ENCODE results near the gene FHIT. TPM values are rescaled to one million over a fixed set of nuclear protein-coding genes. Genes with fewer than 3 reads are reported as not detected.

The FHIT gene
- total and polyA plus RNA-seq, 10 of the 15 experiments (the other 5 are each of a cell fraction or from before 2014, with no cell fraction given) = 4.2 to 14.9 (median 9.4) TPM

GRCh38 chr3:60076331-60076730 is 1174.9 kb downstream of the FHIT start:
- RAD21 ChIA-PET (ENCODE audit: unreplicated experiment) = no interaction called here
- POLR2A ChIA-PET = no interaction called here
- no peak overlapping the region for H3K27ac ChIP-seq (ENCODE audit: control insufficient read depth, insufficient read depth)
- in situ Hi-C loops (cut with MboI) = no loop called here
- no peaks in the 10 kb centered on the region for H3K9me3 ChIP-seq (replicated peaks; ENCODE audit: control insufficient read depth, insufficient read depth, low read length)
- no peak for FAIRE-seq
- no peak overlapping the region for H2AFZ ChIP-seq (ENCODE audit: control insufficient read depth, low read depth, low read length)
- no peaks in the 10 kb centered on the region for H3K27me3 ChIP-seq (replicated peaks in 1 of 2; ENCODE audit: control insufficient read depth in 2 of 2, insufficient read depth in 2 of 2, low read length in 1 of 2)
- 0% methylated on average over 1 of the region's 1 CpG for WGBS (ENCODE audit: insufficient coverage, insufficient replicate concordance, low lambda C conversion rate, missing lambda C conversion rate)
- SMC1A ChIA-PET (ENCODE audit: uncharacterized antibody, unreplicated experiment) = no interaction called here
- BruUV-seq (replicated peaks) = no TSS peak
- no peaks in the 10 kb centered on the region for H3K79me2 ChIP-seq (ENCODE audit: control insufficient read depth, insufficient read depth, low read length)
- H3K4me3 ChIP-seq = no peak overlapping the region
- intact Hi-C loops (cut with micrococcal nuclease; ENCODE audit: unreplicated experiment) = no loop called here
- no peak overlapping the region for H3K4me2 ChIP-seq (ENCODE audit: control insufficient read depth, insufficient read depth)
- peaks cover 5% of the 10 kb centered on the region for H3K4me1 ChIP-seq (ENCODE audit: control insufficient read depth, insufficient read depth, low read length)
- no peaks in the 10 kb centered on the region for H3K36me3 ChIP-seq (ENCODE audit: control insufficient read depth in 2 of 2, insufficient read depth in 2 of 2, low read length in 1 of 2)
- CTCF ChIA-PET = no interaction called here
- no peak overlapping the region for H3K9ac ChIP-seq (ENCODE audit: control insufficient read depth, insufficient read depth, low read length)
- H4K20me1 ChIP-seq (ENCODE audit: control insufficient read depth, insufficient read depth) = no peaks in the 10 kb centered on the region
- ATAC-seq = no peak
- no peak for DNase-seq (ENCODE audit: low read depth, low spot score)
- TF ChIP-seq E2F8 (IDR thresholded peaks at IDR 0.05; ENCODE audit: low read depth, partially characterized antibody) (no peak), E2F4 (IDR thresholded peaks at IDR 0.05; ENCODE audit: low read depth, low read length) (no peak), DPF2 (IDR thresholded peaks at IDR 0.05) (no peak), HSF1 (IDR thresholded peaks at IDR 0.05; ENCODE audit: low read depth, low read length) (no peak), MEF2A (IDR thresholded peaks at IDR 0.05; ENCODE audit: insufficient read depth, low read depth, low read length) (no peak), REST (IDR thresholded peaks at IDR 0.05; ENCODE audit: low read depth, low read length) (no peak), NRF1 (conservative IDR thresholded peaks at IDR 0.05; ENCODE audit: low read depth, low read length) (no peak), SKIL (IDR thresholded peaks at IDR 0.05; ENCODE audit: low read depth, poor library complexity, severe bottlenecking) (no peak), RAD21 (IDR thresholded peaks at IDR 0.05; ENCODE audit: insufficient read depth, low read depth, low read length) (no peak), NR2C1 (IDR thresholded peaks at IDR 0.05) (no peak)
